GM19324 (cell line): ENCODE results near the gene ANKRD55.
"Not testable (repeated sequence)": the region's sequence is repeated elsewhere in the genome, so short reads cannot be mapped to it uniquely, and the experiment has no call there.

ENCODE experiments used
- ATAC-seq: cut with Tn5 transposase; IDR thresholded peaks from one replicate; pipeline ENCODE4 v1.9.1; 2021; ENCODE audit warnings: mild to moderate bottlenecking, moderate library complexity; ENCODE audit not compliant: unreplicated experiment, low FRiP score

The ANKRD55 gene

DNA sequence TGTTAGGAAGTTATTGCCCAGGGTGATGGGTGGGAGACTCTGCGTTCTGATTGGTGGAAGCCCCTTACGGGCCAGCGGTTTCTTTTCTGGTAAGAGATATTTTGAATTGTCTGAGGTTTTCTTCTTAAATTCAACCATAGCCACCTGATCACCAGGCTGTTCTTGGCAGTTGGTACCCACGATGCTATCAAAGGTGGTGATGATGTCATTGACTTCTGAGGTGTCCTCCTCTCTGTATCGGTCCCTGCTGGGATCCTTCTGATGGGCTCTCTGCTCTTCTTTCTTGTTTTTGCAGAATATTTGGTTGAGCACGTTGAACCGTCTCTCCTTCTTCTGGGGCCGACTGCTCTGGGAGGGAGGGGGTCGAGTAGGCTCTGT lies 121.7 kb downstream of the ANKRD55 start:
- no peak for ATAC-seq

- no peak for ATAC-seq
Observed at GRCh38 chr5:56110646-56111403, 122.3 kb downstream of the ANKRD55 start.

GRCh38 chr5:56108246-56108645 lies 124.9 kb downstream of the ANKRD55 start:
- ATAC-seq, result no peak

- no peak for ATAC-seq
Observed at GRCh38 chr5:56106837-56107236, 126.3 kb downstream of the ANKRD55 start.

GRCh38 chr5:56105511-56106291 lies 127.4 kb downstream of the ANKRD55 start:
- no peak for ATAC-seq

DNA sequence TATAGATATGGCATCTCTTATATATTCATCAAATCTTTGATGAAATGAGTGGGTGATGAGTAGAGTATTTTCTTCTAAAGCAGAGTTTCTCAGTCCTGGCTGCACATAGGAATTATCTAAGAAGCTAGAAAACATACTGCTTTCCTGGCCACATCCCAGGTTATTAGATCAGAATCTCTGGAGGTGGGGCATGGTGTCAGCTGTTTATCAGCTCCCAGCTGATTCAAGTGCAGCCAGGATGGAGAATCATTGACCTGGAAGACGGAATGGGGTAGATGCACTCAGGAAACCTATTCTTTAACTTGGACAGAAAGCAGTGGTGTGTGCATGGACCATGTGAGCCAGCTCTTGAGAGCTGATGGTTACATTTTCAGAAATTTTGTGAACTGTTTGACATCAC lies 130.2 kb downstream of the ANKRD55 start:
- no peak for ATAC-seq

GRCh38 chr5:56102207-56102606 lies 130.9 kb downstream of the ANKRD55 start:
- ATAC-seq, result not testable (repeated sequence)

GRCh38 chr5:56101180-56101579 lies 131.9 kb downstream of the ANKRD55 start:
- ATAC-seq, result no peak

GRCh38 chr5:56100439-56101176 lies 132.5 kb downstream of the ANKRD55 start:
- ATAC-seq, result no peak

DNA sequence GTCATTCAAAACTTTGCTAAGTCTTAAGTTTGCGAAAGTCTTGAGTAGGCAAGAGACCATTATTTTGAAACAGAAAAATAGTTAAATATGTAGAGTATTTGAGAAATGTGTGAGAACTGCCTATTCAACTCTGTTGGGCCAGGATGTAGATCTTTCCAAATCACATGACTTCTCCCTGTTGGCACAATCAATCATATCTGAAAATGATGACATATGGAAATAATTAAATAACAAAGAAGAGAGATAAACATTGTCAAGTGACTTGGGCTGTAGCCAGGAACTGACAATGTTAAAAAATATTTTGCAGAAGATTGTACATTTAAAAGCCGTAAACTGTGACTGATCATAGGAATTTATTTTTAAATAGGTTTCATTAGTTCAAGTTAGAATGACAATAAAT lies 133.8 kb downstream of the ANKRD55 start:
- ATAC-seq, result no peak

DNA sequence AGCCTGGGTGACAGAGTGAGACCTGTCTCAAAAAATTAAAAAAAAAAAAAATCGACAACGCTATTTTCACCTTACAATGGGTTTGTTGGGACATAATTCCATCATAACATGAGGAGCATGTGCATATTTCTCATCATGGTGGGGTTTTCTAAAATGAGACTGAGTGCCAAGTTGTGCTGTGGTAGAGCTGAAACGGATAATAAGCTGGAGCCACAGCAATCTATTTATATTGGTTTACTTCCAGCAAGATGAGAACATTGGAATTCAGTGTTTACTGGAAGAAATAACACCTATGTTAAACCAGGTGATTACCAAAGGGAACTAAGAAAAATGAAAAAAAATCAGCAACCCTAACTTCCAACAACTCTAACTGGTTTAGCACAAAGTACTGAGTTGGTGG lies 136.1 kb downstream of the ANKRD55 start:
- no peak for ATAC-seq

DNA sequence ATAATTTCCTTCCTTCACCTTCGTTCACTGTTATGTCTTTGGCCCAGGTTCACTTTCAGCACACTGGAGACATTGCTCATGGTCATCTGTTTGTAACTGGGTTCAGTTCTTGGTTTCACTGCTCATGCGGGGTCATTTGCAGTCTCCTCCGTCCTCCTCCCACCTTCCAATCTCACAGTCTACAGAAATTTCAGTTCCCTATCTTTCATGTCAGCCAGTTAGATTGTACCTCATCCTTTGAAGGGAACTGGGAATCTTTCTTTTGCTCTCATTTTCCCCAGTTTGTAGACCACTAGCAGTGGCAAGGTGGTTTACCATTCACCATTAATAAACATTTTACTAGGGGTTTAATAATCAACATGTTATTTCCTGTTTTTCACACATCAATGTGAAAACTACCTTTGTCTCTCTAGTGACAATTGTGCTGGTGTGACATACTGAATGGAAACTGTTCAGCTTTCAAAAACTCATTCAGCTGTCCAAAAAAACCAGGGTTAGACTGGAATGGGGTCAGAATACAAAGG lies 137.5 kb downstream of the ANKRD55 start:
- ATAC-seq, result peak; percentile 75

GRCh38 chr5:56094579-56095361 lies 138.4 kb downstream of the ANKRD55 start:
- ATAC-seq, result peak; percentile 16

GRCh38 chr5:56093970-56094369 lies 139.2 kb downstream of the ANKRD55 start:
- no peak for ATAC-seq

DNA sequence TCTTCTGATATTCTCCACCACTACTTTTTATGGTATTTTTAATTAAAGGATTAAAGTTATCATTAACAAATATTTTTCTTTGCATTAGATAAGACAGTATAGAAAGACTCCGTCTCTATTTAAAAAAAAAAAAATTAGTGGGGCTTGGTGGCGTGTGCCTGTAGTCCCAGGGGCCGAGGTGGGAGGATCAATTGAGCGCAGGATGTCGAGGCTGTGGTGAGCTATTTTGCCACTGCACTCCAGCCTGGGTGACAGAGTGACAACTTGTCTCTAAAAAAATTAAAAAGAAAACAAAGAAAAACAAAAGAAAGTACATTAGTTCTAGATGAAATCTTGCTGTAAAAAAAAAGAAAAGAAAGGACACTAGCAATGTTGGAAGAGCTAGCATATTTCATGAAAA lies 141.0 kb downstream of the ANKRD55 start:
- ATAC-seq, result no peak

DNA sequence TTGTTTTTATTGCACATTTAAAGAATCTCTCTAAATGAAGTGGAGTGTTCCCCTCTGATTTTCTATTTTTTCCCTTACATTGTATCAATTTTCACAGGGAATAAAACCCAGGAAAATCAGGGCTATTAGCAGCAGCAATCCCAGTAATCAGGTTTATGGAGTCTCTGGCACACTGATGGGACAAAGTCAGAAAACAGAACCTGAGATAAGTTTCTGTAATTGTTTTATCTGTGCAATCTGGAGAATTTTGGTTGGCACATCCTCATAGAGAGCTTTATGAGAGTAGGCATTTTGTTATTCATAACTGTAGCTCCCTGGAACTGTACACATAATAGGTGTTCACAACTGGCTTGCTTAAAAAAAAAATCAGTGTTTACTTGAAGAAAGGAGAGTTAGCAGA lies 141.5 kb downstream of the ANKRD55 start:
- no peak for ATAC-seq

DNA sequence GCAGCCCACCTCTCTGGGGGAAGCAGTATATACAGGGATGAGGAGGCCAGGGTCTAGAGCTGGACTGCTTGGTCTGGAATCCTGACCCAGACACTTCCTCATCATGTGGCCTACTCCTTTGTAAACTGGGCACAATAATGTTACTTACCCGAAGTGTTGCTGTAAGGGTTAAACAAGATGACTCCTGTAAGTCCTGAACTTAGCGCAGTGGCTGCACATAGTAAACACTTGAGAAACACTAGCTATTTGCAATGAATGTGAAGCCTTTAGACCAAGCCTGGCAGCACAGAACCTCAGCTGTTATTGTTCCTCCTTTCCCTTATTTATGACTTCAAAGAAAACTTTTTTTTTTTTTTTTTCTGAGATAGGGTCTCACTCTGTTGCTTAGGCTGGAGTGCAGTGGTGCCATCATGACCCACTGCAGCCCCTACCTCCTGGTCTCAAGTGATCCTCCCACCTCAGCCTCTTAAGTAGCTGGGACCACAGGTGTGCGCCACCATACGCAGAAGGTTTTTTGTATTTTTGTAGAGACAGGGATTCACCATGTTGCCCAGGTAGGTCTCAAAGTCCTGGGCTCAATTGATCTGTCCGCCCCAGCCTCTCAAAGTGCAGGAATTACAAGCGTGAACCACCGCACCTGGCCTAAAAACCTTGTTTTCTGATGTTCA lies 142.2 kb downstream of the ANKRD55 start:
- ATAC-seq, result no peak

GRCh38 chr5:56088967-56089829 lies 143.9 kb downstream of the ANKRD55 start:
- no peak for ATAC-seq

- no peak for ATAC-seq
Observed at GRCh38 chr5:56088431-56088949, 144.6 kb downstream of the ANKRD55 start.
